Activated T-helper 2 cell treated with anti-CD3 and anti-CD28 coated beads, Interferon-gamma antibody, Interleukin-2, Interleukin-4, amounts not matched to agents 10 μg/mL and 5 μg/mL and 100 μg/mL, durations not matched to agents 14 hours and 24 hours and 36 hours (primary cell): ENCODE measurements around the gene SGCD. TPM values are rescaled to one million over a fixed set of nuclear protein-coding genes. Genes with fewer than 3 reads are reported as not detected.

Experiments used
- DNase-seq: peaks from one replicate; pipeline ENCODE4 v3.0.0; 2021; ENCODE audit warnings: low spot score
- H3K27ac Mint-ChIP-seq: one replicate; pipeline ENCODE4 v1.8.0; 2021; ENCODE audit warnings: mixed read lengths
- H3K27me3 Mint-ChIP-seq: one replicate; pipeline ENCODE4 v1.8.0; 2021; ENCODE audit warnings: low read depth, mixed read lengths
- H3K36me3 Mint-ChIP-seq: one replicate; pipeline ENCODE4 v1.8.0; 2021; ENCODE audit warnings: low read depth, mixed read lengths
- H3K4me1 Mint-ChIP-seq: one replicate; pipeline ENCODE4 v1.8.0; 2021; ENCODE audit warnings: low read depth, mixed read lengths
- H3K4me3 Mint-ChIP-seq: one replicate; pipeline ENCODE4 v1.8.0; 2021; ENCODE audit warnings: low read depth, mild to moderate bottlenecking, moderate library complexity, mixed read lengths
- H3K9me3 Mint-ChIP-seq: one replicate; pipeline ENCODE4 v1.8.0; 2021; ENCODE audit warnings: mixed read lengths
- intact Hi-C: fragments of 100-400 bp; cut with micrococcal nuclease; formaldehyde crosslinking; loops from one replicate; pipeline ENCODE4 v1.15.1; 2023
- total RNA-seq: library from RNA; stranded (reverse); gene quantifications from 2 replicates; pipeline ENCODE4 v1.2.3, GENCODE V29; 2022

Gene SGCD
- not detected in 2 replicates for total RNA-seq

DNA sequence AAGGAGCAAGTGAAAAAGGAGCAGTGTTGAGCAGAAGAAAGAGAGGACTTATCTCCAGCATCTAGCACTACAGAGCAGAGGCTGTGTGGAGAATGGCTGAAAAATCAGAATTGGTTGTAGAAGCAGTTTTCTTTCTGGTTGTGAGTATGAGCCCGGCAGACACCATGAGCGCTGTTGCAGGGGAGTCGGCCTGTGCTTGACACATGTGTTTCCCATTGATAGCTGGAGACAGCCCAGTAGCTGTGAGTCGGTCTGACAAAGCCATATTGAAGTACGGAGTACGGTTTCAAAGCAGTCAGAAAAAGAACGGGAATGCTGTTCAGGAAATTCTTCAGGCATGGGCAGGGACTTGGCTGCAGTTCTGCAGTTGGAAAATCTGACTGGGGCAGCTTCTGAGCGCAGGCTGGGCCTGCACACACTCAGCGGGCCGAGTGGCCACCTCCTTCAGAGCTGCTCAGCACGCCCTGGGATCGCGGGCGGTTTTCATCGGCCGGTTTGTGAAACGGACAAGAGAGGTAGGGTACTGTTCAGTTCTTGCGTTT, at the start of gene SGCD:
SGCD (plus strand) TSS at position 447 of the 542 bp plus-strand sequence.
- intact Hi-C loops: no loop called here
- no peaks in the 10 kb centered on the region for H3K36me3 Mint-ChIP-seq

DNA sequence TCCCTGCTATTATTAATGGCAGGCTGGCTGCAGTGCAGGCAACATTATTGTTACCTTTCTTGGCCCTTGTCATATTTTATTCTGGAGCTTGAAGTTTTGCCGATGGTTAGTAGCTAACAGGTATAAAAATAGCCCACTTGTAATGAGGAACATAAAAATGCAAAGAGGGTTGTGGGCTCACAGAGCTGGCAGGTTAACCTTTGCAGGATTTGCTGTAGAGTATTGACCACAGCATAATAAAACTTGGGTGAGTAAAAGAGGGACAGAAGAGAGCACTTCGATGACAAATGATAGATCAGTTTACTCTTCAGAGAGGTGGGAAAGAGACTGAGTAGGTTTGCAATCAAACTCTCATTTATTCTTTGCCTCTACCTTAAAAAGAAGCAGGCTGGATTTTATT, 49.7 kb upstream of the SGCD start:
- intact Hi-C loops: no loop called here
- H3K9me3 Mint-ChIP-seq: no peaks in the 10 kb centered on the region
- no peak for DNase-seq
- no peaks in the 10 kb centered on the region for H3K36me3 Mint-ChIP-seq
- no peak overlapping the region for H3K27ac Mint-ChIP-seq
- H3K4me3 Mint-ChIP-seq: no peak overlapping the region
- no peaks in the 10 kb centered on the region for H3K4me1 Mint-ChIP-seq
- no peaks in the 10 kb centered on the region for H3K27me3 Mint-ChIP-seq

More for the DNA sequence above, at the start of gene SGCD:
- DNase-seq: no peak
- H3K27me3 Mint-ChIP-seq: peaks cover 9% of the 10 kb centered on the region
- no peaks in the 10 kb centered on the region for H3K4me1 Mint-ChIP-seq
- H3K4me3 Mint-ChIP-seq: no peak within 1 kb of the TSS
- H3K9me3 Mint-ChIP-seq: no peaks in the 10 kb centered on the region
- H3K27ac Mint-ChIP-seq: no peak within 1 kb of the TSS

DNA sequence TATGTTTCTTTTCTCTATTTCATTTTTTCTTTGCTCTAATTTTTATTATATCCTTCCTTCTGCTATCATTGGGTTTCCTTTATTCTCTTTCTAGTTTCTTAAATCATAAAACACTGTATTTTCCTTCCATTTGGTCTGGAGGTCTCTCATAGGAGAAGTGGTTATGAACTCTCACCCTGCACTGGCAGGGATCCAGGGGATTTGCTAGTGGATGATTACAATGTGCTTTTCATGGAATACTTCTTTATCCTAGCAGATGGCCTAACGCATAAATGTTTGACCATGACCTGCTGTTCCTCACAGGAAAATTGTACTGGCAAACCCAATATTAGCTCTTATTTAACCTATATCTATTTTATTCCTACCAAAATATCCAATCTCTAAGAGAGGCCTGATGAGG, 31.5 kb upstream of the SGCD start:
- no peak for DNase-seq
- Mint-ChIP-seq H3K9me3 (no peaks in the 10 kb centered on the region), H3K4me3 (no peak overlapping the region), H3K27me3 (no peaks in the 10 kb centered on the region), H3K4me1 (no peaks in the 10 kb centered on the region), H3K36me3 (no peaks in the 10 kb centered on the region), H3K27ac (no peak overlapping the region)
- intact Hi-C loops: no loop called here

DNA sequence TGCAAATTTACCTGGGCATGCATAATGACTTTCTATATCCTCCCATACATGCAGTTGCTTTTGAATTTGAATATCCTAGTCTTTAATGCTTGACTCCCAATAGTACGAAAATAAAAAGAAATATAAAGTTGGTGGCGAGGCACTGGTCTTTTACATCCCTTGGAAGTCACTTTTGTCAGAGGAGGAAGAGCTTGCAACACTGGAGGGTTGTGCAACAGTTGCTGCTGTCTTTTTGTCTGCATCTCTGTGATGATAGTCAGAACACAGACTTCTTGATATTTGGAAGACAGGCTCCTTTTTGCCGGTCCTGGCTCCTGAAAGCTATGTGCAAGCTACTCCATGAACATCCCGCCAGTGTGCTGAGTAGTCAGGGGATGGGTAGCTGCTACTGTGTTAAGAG, 16.8 kb upstream of the SGCD start:
- H3K9me3 Mint-ChIP-seq: peaks cover 3% of the 10 kb centered on the region
- no peak overlapping the region for H3K4me3 Mint-ChIP-seq
- intact Hi-C loops: no loop called here
- H3K4me1 Mint-ChIP-seq: no peaks in the 10 kb centered on the region
- H3K36me3 Mint-ChIP-seq: no peaks in the 10 kb centered on the region
- no peak overlapping the region for H3K27ac Mint-ChIP-seq
- DNase-seq: no peak
- H3K27me3 Mint-ChIP-seq: no peaks in the 10 kb centered on the region

DNA sequence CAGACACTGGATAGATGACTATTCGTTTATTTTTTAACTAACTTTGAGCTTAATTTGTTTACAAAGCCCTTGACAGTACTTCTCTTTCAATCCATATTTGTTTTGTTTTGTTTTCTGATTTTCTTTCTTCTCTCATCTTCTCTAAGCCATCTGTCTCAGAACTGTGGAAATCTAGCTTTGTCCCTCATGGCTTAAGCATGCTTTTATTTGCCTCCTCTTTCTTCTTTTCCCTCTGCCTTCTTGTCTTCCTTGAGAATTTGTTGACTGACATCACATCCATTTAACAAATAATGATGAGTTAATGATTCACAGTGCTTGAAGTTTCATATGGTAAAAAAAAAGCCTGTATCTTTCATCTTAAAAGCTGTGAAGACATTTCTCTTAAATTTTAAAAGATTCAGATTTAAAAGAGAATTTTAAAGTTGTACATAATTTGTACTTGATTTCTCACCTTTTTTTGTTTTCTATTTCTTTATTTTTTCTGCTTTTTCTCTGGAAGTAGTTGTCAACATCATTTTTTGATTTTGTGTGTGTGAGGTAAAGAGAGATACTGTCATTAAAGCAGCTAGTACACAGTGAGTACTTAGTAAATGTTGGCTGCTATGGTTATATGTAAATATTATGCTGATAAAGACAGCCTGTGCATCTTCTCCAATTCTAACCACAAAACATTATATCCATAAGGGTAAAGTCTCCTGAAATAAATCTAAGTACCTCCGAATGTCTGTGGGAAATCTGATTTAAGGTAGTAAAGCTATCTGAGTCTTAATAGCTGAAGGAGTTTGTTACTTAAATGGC, 13.9 kb upstream of the SGCD start:
- Mint-ChIP-seq H3K9me3 (peaks cover under 1% of the 10 kb centered on the region), H3K4me1 (no peaks in the 10 kb centered on the region), H3K36me3 (no peaks in the 10 kb centered on the region), H3K27ac (no peak overlapping the region), H3K4me3 (no peak overlapping the region), H3K27me3 (no peaks in the 10 kb centered on the region)
- DNase-seq: no peak
- intact Hi-C loops: no loop called here

DNA sequence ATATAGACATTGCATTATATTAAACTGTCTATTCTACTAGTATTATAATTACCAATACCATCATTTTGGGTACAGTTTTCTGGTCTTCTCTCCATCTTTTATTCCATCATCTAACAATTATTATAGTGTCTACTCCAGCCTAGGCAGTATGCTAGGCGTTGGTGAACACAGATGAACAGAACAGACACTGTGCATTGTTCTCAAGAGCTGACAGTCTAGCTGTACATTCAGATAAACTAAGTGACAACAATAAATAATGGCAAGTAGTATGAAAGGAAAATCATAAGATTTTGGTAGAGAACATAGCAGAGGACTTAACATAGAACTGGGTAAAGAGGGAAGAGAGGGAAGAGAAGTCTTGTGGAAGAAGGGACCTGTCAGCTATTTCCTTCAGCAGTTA, 12.5 kb upstream of the SGCD start:
- H3K9me3 Mint-ChIP-seq: no peaks in the 10 kb centered on the region
- no peaks in the 10 kb centered on the region for H3K4me1 Mint-ChIP-seq
- no peak for DNase-seq
- H3K36me3 Mint-ChIP-seq: no peaks in the 10 kb centered on the region
- intact Hi-C loops: no loop called here
- H3K27ac Mint-ChIP-seq: no peak overlapping the region
- H3K27me3 Mint-ChIP-seq: no peaks in the 10 kb centered on the region
- H3K4me3 Mint-ChIP-seq: no peak overlapping the region

DNA sequence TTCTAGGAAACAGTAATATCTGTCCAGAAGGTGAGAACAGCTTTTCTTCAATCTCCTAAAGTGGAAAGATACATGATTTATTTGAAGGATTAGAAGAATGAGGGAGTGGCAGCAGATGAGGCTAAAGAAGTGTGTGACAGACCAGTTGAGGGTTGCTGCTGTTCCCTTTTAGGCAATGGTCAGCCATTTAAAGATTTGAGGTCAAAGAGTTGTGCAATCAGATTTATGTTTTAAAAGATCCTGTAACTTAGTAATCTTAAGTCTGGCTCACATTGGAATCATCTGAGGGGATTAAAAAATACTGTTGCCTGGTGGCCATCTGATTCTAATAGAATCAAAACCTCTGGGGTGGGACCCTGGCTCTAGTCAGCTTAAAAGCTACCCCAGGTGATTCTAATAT, 4.3 kb upstream of the SGCD start:
- H3K27me3 Mint-ChIP-seq: peaks cover 9% of the 10 kb centered on the region
- no peak overlapping the region for H3K4me3 Mint-ChIP-seq
- DNase-seq: no peak
- no peaks in the 10 kb centered on the region for H3K4me1 Mint-ChIP-seq
- intact Hi-C loops: no loop called here
- H3K9me3 Mint-ChIP-seq: no peaks in the 10 kb centered on the region
- H3K27ac Mint-ChIP-seq: no peak overlapping the region
- no peaks in the 10 kb centered on the region for H3K36me3 Mint-ChIP-seq

DNA sequence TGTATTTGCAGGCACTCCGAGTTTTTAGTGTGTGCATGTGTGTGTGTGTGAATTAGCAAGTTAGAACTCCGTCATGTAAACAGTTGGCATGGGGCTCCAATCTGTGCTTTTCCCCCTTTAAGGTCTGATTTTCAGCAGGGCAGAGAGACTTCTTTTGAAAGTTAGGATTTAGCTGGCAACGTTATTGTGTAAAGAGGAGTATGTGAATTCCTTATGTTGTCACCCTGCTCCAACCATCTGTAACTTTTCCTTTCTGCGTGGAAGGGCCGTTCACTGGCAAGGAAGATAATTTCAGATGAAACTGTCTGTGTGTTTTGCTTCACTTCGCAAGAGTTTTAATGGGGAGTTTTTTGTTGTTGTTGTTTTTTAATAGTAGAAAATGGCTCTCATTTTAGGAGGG, 332 bp downstream of the SGCD start:
- peaks cover 9% of the 10 kb centered on the region for H3K27me3 Mint-ChIP-seq
- no peak overlapping the region for H3K27ac Mint-ChIP-seq
- H3K36me3 Mint-ChIP-seq: no peaks in the 10 kb centered on the region
- intact Hi-C loops: no loop called here
- no peak for DNase-seq
- no peaks in the 10 kb centered on the region for H3K4me1 Mint-ChIP-seq
- H3K4me3 Mint-ChIP-seq: no peak overlapping the region
- H3K9me3 Mint-ChIP-seq: no peaks in the 10 kb centered on the region

DNA sequence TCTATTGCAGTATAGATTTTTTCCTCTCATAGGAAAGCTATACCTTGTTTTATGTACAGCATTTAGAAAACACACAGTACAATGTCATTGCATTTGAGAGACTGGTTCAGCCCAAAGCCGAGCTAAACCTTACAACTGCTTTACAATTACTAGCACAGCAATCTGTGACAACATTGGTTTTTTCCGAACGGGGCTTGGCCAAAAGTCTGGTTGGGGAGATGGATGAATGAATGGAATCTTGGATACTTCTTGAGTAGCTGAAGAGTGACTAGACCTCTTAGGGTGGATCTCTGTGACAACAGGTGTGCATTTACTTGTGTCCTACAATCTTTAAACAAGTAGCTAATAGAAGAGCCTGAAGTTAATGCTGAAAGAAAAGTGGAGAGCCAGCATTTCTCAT, 1.2 kb downstream of the SGCD start:
- Mint-ChIP-seq H3K4me3 (no peak overlapping the region), H3K27ac (no peak overlapping the region), H3K36me3 (no peaks in the 10 kb centered on the region), H3K27me3 (peaks cover 9% of the 10 kb centered on the region), H3K4me1 (no peaks in the 10 kb centered on the region), H3K9me3 (no peaks in the 10 kb centered on the region)
- no peak for DNase-seq
- intact Hi-C loops: no loop called here

DNA sequence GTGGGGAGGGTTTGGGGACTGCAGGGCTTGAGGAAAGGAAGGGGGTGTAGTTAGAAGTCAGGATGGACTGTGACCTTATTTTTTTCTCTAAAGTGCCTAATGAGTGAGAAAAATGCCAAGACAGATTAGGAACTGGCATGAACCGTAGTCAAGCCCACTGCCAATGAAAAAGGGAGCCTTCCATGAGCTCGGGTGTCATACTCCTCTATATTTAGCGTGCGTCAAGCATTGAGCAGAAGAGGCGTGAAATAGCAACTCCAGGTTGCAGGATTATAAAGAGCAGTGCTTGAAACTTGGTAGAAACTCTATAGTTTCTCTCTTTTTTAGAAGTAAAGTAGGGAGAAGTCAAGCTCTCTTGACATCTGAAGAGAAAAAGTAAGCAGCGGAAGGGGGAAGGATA, 1.8 kb downstream of the SGCD start:
- Mint-ChIP-seq H3K4me3 (no peak overlapping the region), H3K36me3 (no peaks in the 10 kb centered on the region), H3K9me3 (no peaks in the 10 kb centered on the region), H3K4me1 (no peaks in the 10 kb centered on the region), H3K27ac (no peak overlapping the region), H3K27me3 (peaks cover 9% of the 10 kb centered on the region)
- no peak for DNase-seq
- intact Hi-C loops: no loop called here

DNA sequence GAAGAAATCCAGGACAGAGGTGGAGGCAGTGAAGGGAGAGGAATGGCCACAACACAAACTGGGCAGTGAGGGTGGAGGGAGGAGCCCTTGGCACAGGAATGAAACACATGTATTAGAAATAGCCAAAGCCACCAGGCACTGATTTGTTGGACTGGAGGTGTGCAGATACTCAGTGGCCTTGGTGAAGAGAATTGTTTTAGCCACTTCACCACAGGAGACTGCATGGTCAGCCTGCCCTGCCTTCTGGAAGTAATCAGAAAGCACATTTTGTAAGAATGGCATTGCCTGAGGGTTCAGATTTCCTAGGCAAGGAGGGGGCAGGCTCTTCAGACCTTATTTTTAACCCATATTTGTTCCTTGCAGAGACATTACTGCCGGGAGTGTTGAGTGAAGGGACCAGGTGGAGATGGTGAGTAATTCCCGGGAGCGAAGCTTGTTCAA, 2.2 kb downstream of the SGCD start:
- Mint-ChIP-seq H3K27ac (no peak overlapping the region), H3K4me1 (no peaks in the 10 kb centered on the region), H3K27me3 (peaks cover 9% of the 10 kb centered on the region), H3K9me3 (no peaks in the 10 kb centered on the region), H3K36me3 (no peaks in the 10 kb centered on the region), H3K4me3 (no peak overlapping the region)
- DNase-seq: no peak
- intact Hi-C loops: no loop called here

DNA sequence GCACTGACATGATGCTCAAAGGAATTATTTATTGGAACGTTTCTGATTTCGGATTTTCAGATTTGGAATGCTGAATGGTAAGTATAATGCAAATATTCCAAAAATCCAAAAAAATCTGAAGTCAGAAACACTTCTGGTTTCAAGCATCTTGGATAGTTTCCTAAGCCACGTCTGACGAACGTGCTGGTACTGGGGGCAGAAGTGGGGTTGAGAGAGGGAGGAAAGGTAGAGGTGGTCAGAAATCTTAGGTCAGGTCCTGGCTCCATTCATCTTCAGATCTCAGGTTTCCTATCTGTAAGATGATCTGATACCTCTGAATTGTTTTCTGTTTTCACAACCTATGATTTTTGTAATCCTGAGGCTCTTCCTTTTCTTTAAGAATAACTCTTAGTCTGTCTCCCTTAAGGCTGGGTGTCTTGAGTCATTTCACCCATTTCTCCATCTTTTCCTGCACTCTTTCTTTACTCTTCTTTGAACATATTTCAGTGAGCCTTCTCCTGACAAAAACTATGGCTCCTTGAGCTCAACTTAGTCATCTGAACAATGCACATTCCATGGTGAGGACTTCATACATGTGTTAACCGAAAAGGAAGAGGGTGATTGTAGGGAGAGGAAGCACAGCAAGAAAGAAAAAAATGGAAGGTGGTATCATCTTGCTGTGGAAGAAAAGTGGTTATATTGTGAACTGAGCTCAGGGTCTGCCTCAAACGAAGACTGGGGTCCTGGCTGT, 3.3 kb downstream of the SGCD start:
- Mint-ChIP-seq H3K4me1 (no peaks in the 10 kb centered on the region), H3K4me3 (no peak overlapping the region), H3K36me3 (no peaks in the 10 kb centered on the region), H3K9me3 (no peaks in the 10 kb centered on the region), H3K27ac (no peak overlapping the region), H3K27me3 (peaks cover 9% of the 10 kb centered on the region)
- intact Hi-C loops: no loop called here
- no peak for DNase-seq

DNA sequence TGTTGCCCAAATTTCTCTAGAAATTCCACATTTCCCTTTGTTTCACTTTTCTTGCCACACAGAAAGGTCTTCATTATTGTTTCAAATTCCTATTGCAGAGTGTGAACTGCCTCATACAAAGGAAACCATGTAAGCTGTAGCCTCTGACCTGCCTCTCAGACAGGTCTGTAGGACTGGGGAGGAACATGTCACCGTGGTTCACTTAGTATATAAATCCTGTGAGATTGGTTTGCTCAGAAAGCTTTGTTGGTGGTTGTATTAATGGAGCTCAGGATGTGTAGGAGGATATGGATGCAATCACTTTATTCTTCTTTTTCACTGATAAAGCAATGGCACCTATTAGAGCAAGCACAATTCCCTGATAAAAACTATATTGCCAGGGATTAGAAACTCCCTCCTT, 4.2 kb downstream of the SGCD start:
- Mint-ChIP-seq H3K4me3 (no peak overlapping the region), H3K9me3 (no peaks in the 10 kb centered on the region), H3K36me3 (no peaks in the 10 kb centered on the region)

More for the DNA sequence above, 4.2 kb downstream of the SGCD start:
- no peak for DNase-seq
- peaks cover 9% of the 10 kb centered on the region for H3K27me3 Mint-ChIP-seq
- no peak overlapping the region for H3K27ac Mint-ChIP-seq
- no peaks in the 10 kb centered on the region for H3K4me1 Mint-ChIP-seq
- intact Hi-C loops: no loop called here
